ENCODE results near the gene TAPT1.
"Not testable (repeated sequence)": the region's sequence is repeated elsewhere in the genome, so short reads cannot be mapped to it uniquely, and the experiment has no call there.

TAPT1 gene

GRCh38 chr4:16165931-16166330 lies 60.3 kb downstream of the TAPT1 start:
- no peak for DNase-seq

DNA sequence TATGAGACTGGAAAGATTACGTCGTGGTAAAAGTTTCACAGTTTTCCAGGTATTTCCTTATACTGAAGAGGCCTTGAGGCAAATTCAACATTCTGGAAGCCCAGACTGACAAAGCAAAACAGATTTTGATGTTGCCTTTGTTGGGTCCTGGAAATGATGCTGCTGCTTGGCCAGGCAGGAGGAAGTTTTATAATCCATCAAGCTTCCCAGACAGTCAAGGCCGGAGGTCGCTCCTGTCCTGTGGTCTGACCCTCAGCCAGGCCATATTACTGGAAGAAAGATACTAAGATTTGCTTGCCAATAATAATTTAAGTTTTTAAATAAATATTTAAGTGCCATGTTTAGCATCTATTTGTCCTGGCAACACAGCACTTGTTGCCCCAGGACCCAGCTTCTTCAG lies 63.4 kb downstream of the TAPT1 start:
- no peak for DNase-seq

DNA sequence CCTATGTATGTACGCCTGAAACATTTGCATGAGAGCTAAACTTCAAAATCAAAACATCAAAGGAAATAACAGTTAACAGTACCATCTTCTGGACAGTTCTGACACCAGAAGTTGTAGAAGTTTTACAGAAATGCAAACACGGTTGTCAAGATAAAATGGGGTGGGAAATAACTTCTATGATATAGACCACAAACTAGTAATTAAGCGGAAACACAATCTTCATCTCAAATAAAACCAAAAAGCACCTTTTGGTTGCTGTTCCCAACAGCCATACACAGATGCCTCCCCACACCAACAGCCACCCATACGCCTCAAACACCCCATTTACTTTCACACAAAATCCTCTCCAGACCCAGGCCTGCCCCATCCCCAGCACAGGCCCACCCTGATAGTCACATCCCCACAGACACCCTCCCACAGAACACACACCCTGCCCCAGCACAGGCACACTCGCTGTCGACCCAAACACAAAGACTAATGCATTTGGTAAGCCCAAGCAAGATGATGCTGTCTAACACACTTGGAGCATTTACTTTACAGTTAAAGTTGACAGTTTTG lies 64.3 kb downstream of the TAPT1 start:
- DNase-seq = no peak

DNA sequence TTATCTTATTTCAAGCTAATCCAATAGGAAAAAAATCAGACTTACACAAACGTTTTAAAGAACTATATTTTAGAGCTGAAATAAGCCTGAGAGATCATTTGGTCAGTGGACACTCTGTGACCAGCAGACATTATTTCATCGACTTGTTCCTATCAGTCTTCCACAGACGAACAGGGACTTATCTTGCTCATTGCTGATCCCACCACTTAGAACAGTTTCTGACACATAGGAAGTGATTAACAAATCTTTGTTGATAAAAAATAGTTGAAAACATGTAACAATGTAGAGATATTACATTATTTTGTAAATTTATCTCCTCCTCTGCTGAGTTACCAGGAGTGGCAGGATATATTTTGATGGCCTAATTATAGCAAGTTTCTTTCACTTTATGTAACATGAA lies 65.8 kb downstream of the TAPT1 start:
- DNase-seq = no peak

- DNase-seq = no peak
Observed at GRCh38 chr4:16159286-16159685, 67.0 kb downstream of the TAPT1 start.

GRCh38 chr4:16158504-16158852 lies 67.8 kb downstream of the TAPT1 start:
- DNase-seq = no peak

- DNase-seq = no peak
Observed at GRCh38 chr4:16157609-16158503, 68.4 kb downstream of the TAPT1 start.

GRCh38 chr4:16155528-16156169 lies 70.6 kb downstream of the TAPT1 start:
- no peak for DNase-seq

DNA sequence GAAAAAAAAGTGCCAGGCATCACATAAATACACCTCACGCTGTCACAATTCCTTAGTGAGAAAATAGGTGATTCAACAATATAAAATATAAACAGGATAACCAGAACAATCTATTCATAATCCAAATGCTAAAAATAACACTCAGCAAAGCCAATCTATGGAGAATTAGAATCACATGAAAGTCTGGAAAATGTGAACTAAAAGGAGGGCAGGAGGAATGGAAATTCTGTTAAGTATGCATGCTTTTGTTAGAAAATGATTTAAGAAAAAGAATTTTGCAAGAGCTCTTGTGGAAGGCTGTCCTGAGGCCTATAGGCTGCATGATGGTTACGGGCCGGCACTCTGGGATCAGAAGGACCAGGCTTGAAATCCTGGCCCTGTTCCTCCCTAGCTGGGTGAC lies 71.8 kb downstream of the TAPT1 start:
- no peak for DNase-seq

- DNase-seq = no peak
Observed at GRCh38 chr4:16150716-16151115, 75.6 kb downstream of the TAPT1 start.

- DNase-seq = not testable (repeated sequence)
Observed at GRCh38 chr4:16144913-16145312, 81.4 kb downstream of the TAPT1 start.

- DNase-seq = no peak
Observed at GRCh38 chr4:16142598-16143310, 83.5 kb downstream of the TAPT1 start.

DNA sequence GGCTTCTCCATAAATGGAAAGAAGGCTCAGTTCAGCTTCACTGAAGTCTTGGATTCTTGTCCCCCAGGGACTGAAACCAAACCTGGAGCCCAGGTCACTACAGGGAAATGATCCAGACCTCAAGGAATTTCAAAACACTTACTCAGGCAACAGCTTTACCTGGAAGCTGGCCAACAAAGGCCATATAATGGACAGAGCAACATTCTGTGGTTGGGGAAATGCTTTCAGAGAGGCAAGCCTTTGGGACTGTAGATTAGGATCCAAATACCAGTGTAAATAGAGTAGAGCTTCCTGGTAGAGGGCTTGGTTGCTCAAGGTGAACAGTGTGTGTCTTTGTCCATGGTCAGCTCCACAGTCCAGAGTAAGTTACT lies 85.4 kb downstream of the TAPT1 start:
- DNase-seq = no peak

GRCh38 chr4:16140231-16140878 lies 85.9 kb downstream of the TAPT1 start:
- DNase-seq = no peak

DNA sequence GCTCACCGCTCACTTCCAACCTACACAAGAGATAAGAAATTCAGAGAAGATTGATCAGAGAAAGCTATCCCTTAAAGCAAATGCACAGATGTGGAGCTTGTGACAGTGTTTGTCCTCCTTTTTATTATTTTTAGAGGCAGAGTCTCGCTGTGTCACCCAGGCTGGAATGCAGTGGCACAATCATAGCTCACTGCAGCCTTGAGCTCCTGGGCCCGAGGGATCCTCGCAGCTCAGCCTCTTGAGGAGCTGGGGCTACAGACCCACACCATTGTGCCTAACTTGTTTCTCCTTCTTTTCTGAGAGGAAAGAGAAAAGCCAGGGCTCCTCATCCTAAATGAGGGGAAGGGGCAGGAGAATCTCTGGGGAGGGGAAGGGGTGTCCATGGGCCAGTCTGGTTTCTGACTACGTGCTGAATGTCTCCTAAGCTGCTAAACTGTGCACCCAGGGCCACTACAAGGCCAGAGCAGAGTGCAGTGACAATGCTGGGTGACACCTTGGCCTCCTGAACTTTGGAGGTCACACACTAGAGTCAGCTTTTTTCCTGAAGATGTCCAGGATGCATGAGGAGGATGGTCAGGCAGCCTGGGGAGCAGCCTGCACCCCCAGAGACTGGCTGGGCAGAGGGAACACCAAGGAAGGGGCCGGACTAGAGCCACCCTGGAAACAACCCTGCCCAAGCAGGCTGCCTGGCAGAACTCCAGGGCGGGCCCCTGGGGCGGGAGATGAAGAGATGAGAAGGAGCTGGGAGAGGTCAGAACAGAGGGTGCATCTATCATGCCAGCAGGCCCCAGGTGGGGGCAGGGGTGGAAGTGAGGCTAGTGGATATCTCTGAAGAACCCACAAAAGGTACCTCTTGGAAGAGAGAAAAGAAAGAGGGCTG lies 87.0 kb downstream of the TAPT1 start:
- DNase-seq = no peak

- no peak for DNase-seq
Observed at GRCh38 chr4:16136827-16137226, 89.4 kb downstream of the TAPT1 start.

DNA sequence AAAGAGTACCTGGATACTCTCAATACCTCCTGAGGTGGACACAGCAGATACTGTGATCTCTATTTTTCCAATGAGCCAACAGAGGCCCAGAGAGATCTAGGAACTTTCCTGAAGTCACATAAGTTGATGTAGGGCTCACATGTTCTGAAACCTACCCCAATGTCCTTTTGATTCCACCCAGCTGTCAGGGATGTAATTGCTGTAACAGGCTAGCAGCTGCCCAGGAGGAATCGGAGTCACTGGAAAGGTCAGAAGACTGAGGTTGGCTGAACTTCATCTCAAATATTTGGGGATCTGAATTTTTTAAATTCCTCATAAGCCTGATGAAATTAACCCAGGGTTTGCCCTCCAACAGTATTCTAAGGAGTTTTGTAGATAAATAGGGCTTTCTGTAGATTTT lies 90.0 kb downstream of the TAPT1 start:
- no peak for DNase-seq

- no peak for DNase-seq
Observed at GRCh38 chr4:16133406-16133805, 92.9 kb downstream of the TAPT1 start.

- no peak for DNase-seq
Observed at GRCh38 chr4:16131293-16131692, 95.0 kb downstream of the TAPT1 start.

- DNase-seq = no peak
Observed at GRCh38 chr4:16129336-16129735, 96.9 kb downstream of the TAPT1 start.

GRCh38 chr4:16126714-16127113 lies 99.6 kb downstream of the TAPT1 start:
- DNase-seq = no peak
